Activated T-cell treated with anti-CD3 and anti-CD28 coated beads, Interleukin-2, amount 50 U/mL, for 1 hour (primary cell): Measurements from ENCODE around the gene GNA14.
"Not testable (repeated sequence)": the region's sequence is repeated elsewhere in the genome, so short reads cannot be mapped to it uniquely, and the experiment has no call there.

Experiments
- DNase-seq: peaks from one replicate; pipeline ENCODE4 v3.0.0-alpha.2; 2020

The GNA14 gene

DNA sequence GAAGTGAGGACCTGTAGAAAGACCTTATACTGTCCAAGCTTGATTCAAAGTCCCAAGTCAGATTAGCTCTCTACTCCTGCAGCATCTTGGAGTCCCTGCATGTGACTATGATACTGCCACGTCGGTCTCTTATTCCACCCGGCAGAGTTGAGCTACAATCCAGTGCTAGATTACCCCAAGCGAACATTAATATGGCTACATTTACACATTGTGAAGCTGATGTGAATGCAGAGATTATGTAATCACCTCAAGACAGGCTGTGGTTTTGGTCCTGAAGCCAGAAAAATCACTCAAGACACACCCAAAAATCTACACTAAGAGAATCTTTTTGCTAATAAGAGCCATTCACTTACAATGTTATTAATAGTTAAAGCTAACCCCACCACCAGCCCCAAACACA is 116.7 kb downstream of the GNA14 start:
- no peak for DNase-seq

- no peak for DNase-seq
Measured at GRCh38 chr9:77523891-77524290, 124.2 kb downstream of the GNA14 start.

- DNase-seq: no peak
Measured at GRCh38 chr9:77521091-77521490, 127.0 kb downstream of the GNA14 start.

DNA sequence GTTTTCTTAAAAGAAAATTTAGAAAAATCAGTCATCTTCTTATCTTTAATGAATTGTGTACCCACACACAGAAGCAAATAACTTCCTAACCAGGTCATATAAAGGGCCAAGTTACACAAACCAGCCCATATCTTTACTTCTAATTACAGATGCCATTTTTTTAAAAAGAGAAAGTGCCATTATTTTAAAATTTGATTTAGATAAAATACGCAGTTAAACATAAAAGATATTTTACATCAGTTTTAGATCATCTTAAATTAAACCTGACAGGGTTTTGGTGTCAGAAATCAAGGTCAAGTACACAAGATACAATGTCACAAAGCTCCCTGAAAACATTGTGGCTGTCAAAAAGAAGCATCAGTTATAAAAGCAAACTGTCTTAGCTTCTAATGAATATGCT is 129.4 kb downstream of the GNA14 start:
- DNase-seq: no peak

DNA sequence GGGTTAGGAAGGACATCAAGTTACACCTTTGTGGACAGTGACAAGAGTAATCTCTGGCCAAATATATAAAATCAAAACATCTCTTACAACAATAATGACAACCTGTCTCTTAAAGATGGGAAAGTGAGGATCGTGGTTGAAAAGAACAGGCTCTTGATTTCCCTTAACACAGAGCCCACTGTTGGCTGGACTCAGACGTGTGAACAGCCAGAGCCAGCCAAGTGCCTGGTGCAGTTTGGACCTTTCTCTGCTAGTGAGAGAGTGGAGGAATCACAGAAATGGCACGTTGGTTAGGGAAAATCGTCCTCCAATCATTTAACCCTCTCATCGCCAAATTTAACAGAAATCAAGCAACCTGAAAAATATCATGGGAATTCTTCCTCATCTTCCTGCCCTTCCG is 131.3 kb downstream of the GNA14 start:
- no peak for DNase-seq

- no peak for DNase-seq
Measured at GRCh38 chr9:77514886-77515711, 133.0 kb downstream of the GNA14 start.

DNA sequence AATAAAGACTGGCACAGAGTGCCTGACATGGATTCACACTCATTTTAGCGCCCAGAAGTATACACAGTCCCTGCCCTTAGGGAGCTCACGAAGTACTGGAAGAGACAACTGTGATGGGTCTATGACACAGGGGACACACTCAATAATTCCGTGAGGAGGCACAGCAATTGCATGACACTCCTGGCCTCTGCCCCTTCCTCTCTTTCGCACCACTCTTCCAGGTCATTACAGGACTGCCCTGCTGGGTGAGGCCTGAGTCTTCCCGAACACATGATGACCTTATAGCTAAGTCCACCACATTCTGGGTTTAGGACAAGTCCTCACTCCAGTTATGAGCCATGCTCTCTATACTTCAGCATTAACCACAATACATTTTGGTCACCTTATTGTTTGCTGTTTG is 134.7 kb downstream of the GNA14 start:
- no peak for DNase-seq

DNA sequence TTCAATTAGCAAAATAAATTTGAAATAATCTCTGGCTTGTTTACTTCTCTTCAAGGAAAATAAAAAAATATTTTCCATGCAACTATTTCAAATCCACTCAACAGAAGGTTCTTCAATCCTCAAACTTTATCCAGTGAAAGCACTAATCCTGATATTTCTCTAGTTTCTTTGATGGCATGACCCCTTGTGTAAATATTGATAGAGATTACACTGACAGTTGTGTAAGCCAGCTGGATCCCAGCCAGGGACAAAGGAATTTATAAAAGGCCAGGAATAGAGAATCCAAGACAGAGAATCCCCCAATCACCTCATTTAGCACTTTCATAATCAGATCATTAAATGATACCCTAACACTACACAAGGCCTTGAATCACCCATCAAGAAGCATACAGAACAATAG is 135.2 kb downstream of the GNA14 start:
- DNase-seq: no peak

DNA sequence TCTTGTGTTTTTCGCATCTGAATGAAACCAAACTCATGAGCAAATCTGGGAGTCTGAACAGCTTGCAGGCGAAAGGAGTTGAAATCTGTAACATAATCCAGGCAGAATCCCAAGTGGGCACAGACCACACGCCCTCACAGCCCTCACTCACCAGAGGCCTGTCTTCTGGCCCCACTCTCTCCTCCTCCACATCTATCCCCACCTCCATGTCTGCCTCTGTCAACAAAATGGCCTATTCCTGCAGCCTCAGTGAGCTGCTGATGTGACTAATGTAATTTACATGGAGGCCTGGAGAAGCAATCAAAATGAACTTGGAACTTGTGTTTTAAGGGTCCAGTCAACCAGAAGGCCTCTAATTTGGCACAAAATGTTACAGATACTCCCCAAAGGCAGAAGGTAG is 136.6 kb downstream of the GNA14 start:
- DNase-seq: no peak

DNA sequence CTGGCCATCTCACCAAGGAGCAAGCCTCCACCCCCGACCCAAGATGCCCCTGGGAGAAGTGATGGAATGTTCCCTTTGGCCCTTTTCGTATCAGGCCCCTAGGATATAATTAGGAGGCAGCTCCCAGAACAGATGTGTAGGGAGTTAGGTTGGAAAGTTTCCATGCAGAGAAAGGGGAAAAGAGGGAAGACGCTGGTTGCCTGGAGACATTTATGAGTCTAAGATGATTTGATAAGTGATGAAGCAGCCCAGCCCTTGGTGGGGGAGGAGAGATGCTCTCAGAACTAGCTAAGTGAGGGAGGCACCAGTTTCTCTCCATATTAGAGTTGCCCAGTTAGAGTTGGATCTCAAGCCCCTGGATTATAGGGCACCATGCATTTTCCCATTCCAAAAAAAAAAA is 137.5 kb downstream of the GNA14 start:
- DNase-seq: no peak

DNA sequence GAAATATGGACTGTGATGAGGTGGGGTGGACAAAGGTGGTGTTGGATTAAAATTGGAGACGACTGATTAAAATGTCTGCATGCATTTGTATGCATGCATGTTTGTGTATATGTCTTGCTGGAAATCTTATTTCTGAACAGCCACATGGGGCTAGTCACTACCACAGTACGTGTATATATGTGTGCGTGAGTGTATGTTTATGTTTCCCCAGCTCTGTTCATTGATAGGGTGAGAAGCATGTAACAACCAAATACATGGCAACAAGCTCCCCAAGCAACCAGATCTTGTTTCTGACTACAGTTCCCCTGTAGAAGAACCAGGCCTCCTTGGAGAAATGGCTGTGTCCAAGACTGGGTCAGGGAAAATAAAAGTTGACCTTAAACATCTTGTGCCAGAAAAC is 139.7 kb downstream of the GNA14 start:
- DNase-seq: no peak

DNA sequence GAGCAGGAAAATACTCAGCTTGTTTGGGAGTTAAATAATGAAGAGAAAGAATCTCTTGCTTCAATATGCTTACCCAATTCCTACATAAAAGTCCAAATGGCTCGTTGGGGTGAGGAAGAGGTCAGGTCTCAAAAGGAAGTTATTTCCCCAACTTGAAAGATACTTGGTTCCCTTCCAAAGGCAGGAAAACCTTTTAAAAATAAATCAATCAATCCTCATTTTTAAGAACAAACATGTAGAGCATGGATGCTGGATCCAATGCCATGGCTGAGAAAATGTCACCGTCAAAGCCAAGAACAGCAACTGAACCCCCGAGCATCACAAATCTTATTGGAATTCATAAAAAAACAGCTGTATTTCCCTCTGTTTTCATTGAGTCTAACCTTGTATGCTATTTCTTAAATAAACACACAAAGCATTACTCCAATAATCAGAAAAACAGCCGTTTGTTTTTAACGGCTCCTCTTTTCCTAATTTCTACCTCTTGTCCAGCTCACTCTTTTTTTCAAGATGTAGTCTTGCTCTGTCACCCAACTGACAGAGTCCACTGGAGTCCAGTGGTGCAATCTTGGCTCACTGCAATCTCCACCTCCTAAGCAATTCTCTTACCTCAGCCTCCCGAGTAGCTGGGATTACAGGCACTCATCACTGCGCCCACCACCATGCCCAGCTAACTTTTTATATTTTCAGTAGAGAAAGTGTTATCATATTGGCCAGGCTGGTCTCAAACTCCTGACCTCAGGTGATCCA is 140.7 kb downstream of the GNA14 start:
- DNase-seq: no peak

GRCh38 chr9:77505232-77505631 is 142.9 kb downstream of the GNA14 start:
- no peak for DNase-seq

GRCh38 chr9:77502568-77502967 is 145.6 kb downstream of the GNA14 start:
- no peak for DNase-seq

GRCh38 chr9:77498891-77499290 is 149.2 kb downstream of the GNA14 start:
- DNase-seq: no peak

GRCh38 chr9:77497322-77498198 is 150.6 kb downstream of the GNA14 start:
- no peak for DNase-seq

GRCh38 chr9:77495834-77496671 is 152.1 kb downstream of the GNA14 start:
- no peak for DNase-seq

GRCh38 chr9:77490279-77490678 is 157.8 kb downstream of the GNA14 start:
- DNase-seq: not testable (repeated sequence)

GRCh38 chr9:77489405-77490163 is 158.5 kb downstream of the GNA14 start:
- not testable (repeated sequence) for DNase-seq

GRCh38 chr9:77488439-77489126 is 159.5 kb downstream of the GNA14 start:
- no peak for DNase-seq

DNA sequence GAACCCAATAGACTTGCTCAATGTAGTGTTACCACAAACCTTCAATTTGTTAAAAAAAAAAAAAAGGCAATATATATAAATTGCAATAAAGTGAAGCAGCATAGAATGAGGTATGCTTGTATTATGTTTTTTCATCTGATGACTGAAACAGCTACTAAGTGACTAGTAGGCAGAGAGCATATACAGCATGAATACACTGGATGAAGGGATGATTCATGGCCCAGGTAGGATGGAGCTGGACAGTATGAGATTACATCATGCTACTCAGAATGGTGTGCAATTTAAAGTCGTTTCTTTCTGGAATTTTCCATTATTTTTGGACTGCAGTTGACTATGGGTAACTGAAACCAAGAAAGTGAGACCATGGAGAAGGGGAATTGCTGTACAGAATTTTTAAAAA is 161.2 kb downstream of the GNA14 start:
- DNase-seq: no peak
